NCI-H1092 (cell line): ENCODE measurements around the gene FBXW4.

Source experiments
- DNase-seq: peaks from one replicate; lab custom pipeline; 2025; lab: John Stamatoyannopoulos, UW

FBXW4 gene

DNA sequence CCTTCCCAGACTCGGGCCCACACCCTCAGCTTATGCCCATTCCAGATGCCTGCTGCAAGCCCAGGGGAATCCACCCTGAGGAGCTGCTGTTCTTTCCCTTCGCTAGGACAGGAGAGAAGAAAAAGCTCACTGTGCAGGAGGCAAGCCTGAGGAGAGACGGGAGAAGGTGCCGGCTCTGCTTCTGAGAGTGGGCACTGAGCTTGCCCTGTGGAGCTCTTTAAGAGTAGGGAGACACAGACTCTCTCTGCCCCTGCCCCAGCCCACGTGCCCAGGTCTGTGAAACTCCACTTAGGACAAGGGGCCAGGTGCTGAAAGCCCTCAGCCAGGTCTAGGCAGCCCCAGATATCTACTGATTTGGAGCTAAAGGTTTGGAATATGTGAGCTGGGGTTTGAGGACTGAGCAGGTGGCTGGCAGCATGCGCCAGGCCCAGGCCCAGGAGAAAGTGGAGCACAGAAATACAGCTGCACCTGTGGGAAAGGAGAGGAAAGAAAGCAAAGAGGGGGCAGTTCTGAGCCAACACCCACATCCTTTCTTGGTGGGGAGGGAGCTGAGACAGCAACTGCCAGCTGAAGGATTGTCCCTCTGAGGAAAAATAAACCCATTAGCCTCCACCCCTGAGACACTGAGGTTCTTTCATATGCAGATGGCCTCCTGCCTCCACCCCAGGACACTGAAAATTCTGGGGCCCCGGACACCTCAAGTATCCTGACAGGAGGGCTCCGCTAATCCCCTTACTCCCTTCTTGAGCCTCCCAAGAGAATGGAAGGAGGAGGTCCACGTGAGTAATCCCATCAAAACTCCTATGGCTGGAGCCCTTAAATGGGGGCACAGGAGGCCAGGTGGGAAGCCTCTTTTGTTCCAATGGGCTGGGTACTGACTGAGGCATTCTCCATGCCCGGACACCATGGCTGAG, 114.2 kb downstream of the FBXW4 start:
- no peak for DNase-seq

DNA sequence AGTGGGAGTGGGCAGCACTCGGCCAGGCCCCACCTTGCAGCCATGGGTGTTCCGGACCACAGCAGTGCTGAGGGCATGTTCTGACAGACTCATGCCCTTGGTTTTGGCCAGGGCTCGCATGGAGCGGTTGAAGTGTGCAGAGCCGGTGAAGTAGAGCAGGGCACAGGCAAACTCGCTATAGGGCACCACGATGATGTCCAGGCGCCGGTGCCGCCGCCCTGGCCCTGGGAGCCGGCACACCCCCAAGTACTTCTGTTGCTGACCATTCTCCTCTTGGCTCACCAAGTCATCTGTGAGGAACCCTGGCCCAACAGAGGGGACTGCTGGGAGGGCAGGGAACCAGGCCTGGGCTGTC, 115.5 kb downstream of the FBXW4 start:
- DNase-seq = no peak

DNA sequence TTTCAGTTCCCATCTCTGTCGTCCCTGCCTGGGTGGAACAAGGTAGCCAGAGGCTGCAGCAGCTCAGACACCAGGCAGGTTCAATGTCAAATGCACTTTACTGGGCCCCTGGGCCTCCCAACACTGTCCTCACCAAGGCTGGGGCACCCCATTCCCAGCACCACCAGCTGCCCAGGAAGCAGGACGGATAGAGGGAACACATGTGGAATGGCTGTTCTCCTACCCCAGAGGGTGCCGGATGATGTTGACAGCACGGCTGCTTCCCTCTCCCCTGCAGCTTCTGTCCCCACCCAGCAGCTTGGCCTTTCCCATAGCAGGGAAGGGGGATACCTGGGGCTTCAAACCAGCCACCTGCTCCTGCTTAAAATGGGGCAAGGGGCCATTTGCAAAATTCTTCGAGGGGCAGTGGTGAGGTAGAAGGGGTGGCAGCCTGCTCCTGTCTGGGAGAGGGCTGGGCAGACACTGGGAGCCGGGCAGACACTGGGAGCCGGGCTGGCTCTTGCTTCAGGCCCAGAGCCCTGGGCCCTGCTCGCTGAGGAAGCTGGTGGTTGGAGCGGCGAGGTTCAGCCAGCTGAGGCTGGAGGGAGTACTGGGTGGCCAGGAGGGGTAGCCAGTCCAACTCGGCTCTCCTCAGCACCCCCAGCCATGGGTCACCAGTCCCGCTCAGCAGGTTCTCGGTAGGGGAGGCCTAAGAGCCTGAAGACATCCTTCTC, 116.0 kb downstream of the FBXW4 start:
- no peak for DNase-seq

DNA sequence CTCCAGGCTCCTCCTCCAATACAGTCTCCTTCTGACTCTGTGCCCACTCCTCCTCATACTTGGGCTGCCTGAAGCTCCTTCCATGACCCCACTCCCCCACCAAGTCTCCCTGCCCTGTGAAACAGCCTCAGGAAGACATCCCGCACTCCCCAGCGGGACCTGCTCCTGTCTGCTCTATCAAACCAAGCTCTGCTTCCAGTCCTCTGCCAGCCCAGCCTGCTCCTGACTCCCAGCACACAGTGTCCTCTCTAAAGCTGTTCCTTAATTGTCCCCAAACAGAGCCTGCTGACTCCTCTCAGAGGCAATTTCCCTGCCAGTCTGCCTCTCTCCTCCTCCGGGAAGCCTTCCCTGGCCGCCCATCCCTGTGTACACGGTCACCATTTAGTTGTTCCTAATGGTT, 116.8 kb downstream of the FBXW4 start:
- DNase-seq = no peak

DNA sequence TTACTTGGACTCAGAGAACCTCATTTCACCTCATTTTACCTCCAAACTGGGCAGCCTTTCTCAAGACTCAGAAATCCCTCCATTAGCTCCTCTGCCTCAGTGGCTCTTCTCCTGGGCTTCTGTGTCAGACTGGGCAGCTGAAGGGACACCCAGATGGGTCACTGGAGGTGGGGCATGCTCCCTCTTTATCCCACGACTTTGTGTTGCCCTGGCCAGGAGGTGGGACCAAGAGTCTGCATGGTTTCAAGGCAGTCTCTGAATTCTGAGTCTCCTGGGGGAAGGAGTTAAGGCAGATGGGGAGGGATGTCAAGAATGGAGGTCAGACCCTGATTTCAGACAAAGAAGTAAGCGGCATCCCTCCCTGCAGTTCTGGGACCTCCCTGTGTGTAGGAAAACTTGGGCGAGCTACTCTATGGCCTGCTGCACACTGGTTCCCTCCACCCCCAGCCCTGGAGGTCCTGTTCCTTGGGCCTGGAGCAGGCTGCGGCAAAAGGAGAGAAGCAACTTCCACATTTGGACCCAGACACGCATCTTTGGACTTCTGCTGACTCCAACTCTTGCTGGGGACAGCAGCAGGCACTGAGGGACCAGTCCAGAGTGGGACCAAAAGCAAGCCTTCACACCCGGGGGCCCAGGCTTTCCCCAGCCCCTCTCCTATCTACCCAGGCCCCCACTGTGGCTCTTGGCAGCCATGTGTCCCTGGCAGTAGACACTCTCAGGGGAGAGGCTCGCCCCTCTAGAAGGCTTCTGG, 117.7 kb downstream of the FBXW4 start:
- no peak for DNase-seq

DNA sequence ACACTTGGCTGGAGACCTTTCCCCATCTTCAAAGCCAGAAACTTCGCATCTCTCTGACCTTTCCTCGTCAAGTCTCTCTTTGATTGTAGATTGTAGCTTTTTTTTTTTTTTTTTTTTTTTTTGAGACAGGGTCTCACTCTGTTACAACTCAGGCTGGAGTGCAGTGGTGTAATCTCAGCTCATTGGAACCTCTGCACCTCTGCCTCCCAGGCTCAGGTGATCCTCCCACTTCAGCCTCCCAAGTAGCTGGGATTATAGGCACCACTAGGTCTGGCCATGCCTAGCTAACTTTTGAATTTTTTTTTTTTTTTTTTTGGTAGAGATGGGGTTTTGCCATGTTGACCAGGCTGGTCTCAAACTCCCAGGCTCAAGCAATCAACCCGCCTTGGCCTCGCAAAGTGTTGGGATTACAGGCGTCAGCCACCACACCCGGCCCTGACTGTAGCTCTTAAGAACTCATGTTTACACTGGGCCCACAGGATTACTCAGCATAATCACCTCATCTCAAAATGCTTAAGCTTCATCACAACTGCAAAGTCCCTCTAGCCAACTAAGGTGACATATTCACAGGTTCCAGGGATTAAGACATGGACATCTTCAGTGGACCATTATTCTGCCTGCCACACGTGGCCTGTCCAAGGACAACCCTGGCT, 118.6 kb downstream of the FBXW4 start:
- no peak for DNase-seq

DNA sequence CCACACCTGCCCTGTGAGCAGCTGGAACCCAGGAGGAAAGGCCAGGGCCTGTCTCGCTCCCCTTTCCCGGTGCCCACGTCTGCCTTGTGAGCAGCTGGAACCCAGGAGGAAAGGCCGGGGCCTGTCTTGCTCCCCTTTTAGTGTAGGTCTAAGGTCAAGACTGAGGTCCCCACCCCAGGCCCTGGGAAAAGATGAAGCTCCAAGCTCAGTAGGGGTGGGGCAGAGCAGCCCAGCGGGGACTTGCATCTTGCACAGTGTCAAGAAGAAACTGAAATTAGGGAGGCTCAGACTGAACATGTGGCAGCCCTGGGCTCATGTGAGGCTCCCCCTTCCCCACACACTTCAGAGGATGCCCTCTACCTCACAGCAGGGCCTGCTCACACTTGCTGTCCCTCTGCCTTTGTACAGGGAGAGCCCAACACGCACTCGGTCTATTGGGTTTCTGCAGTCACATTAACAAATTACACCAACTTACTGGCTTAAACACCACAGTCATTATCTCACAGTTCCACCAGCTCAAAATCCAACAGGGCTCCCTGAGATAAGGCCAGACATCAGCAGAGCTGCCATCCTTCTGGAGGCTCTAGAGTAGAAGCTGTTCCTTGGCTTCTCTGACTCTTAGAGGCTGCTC, 119.3 kb downstream of the FBXW4 start:
- DNase-seq = no peak

DNA sequence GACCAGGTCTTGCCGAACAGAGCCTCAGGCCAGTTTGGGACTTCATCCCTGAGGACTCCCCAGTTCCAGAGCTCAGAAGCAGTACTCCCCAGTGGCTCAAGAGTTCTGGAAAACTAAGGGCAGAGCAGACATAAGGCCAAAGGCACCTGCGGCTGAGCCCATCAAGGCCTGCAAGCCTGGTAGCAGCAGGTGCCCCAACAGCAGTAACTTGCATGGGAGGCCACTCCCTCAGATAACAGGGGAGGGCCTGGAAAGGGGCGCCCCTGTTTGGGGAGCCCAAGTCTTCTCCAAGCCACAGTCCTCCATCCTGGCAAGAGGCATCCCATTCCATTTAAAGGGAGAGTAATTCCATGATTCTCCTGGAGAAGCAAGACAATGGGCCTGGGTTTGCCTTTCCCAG, 119.9 kb downstream of the FBXW4 start:
- no peak for DNase-seq

DNA sequence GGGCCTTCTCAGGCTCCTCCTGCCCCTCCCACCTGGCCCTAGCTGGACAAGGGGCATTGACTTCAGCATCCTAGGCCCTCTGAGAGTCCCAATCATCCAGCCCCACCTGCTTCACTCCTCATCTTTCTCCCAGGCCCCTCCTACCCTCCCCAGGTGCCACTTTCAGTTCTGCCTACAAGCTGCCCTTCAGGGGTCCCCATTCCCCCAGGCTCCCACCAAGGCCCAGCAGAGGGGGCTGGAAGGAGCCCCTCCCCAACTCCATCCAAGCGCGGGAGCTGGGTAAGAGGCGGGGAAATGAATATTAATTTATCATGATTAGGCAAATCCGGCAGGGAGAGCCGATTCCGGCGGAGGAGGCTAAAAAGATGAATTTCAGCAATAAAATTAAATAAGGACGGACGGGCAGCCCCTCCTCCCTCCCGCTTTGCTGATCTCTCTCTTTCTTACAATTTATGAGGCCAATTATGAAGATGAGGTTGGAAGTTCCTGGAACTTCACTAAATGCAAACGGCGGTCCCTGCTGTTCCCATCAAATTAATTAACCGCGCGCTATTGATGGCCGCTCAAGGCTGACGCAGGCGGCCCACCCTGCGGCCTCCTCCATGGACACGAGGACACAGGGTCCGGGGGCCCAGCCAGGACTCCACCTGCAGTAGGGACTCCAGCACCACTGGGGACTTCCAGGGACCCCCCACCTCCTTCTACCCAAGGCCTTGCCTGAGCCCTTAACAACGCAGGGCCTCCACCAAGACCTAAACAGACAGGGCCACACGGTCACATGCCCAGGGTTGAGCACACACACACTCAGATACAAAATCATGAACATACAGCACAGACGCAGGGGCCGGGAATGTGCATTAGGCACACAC, 120.9 kb downstream of the FBXW4 start:
- no peak for DNase-seq

DNA sequence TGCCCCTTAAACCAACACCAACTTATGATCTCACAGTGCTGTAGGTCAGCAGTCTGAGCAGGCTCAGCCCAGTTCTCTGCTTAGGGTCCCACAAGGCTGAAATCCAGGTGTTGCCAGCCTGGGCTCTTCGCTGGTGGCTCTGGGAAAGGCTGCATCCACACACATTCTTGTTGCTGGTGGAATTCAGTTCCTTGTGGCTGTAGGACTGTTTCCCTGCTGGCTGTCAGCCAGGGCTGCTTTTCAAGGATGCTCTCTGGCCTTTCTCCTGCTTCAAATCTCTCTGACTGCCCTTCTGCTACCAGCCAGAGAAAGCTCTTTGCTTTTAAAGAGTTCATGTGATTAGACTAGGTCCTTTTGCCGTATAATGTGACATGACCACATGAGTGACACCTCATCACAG, 122.2 kb downstream of the FBXW4 start:
- DNase-seq = no peak

DNA sequence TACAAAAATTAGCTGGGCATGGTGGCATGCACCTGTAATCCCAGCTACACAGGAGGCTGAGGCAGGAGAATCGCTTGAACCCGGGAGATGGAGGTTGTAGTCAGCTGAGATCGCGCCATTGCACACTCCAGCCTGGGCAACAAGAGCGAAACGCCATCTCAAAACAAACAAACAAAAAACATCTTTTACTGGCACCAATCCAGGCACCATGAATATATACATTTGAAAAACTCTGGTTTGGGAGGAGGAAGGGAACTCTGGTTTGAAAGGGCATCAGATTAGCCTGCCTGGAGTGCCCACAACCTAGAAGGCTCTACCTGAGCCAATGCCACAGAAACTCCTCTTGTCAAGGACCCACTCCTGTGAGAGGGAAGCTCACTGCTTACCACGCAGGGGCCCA, 122.8 kb downstream of the FBXW4 start:
- DNase-seq = no peak

DNA sequence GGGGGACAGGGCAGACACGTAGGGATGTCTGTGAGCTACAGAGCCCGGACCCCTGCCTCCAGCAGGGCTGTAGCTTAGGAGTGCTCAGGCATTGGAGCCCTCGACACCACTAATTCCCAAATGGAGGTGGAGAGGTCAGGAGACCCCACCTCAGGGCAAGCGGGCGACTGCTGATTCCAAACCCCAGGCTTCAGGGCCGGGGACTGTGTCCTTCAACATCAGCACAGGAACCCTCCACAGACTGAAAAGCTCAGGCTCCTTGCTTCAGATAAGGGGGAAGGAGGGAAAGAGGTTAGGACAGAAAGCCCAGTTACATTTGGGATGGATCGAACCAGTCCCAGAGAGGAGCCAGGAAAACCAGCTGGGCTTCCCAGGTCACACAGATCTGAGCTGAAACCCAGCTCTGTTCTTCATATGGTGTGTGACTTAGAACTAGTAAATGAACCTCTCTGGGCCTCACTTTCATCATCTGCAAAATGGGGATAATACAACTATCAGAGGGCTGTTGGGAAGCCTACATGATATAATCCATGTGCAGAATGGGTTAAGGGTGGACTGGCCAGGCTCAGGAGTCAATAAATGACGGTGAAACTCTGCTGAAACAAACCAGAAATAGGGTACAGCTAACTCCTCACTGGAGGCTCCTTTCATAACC, 123.6 kb downstream of the FBXW4 start:
- no peak for DNase-seq

DNA sequence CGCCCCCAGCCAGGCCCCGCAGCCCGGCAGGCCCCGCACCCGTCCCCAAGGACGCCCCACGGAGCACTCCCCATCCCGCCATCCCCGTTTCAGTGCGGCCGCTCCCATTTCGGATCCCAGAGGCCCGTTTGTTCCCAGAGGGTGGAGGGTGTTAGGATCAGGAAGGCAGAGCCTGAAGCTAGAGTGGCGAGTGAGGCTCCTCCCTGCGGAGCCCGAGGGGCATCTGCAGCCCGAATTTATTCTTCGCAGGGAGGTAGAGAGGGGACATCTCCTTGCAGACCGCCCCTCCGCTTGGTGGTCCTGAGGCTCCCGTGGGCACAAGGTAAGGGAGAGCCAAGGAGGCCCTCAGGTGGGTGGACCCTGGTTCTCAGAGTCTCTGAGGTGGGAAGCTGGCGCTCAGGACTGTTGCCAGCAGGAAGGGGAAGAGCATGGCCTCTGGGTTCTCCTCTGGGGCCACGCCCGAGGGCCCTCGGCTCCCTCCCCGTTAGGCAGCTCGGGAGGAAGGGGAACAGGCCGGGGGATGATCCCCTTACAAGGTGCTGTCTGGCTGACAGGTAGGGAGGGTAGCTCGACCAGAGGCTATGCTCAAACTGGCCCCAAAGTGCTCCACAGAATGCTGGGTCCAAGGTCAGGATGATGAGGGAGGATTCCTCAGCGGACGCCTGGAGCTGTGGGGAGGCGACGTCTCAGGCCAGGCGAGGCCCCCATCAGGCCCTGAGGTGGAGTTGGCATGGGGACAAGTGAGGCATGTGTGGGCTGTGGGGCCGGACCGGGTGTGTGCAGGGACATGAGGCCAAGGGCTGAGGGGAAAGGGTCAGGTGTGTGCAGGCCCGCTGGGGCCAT, 124.3 kb downstream of the FBXW4 start:
- DNase-seq = no peak

DNA sequence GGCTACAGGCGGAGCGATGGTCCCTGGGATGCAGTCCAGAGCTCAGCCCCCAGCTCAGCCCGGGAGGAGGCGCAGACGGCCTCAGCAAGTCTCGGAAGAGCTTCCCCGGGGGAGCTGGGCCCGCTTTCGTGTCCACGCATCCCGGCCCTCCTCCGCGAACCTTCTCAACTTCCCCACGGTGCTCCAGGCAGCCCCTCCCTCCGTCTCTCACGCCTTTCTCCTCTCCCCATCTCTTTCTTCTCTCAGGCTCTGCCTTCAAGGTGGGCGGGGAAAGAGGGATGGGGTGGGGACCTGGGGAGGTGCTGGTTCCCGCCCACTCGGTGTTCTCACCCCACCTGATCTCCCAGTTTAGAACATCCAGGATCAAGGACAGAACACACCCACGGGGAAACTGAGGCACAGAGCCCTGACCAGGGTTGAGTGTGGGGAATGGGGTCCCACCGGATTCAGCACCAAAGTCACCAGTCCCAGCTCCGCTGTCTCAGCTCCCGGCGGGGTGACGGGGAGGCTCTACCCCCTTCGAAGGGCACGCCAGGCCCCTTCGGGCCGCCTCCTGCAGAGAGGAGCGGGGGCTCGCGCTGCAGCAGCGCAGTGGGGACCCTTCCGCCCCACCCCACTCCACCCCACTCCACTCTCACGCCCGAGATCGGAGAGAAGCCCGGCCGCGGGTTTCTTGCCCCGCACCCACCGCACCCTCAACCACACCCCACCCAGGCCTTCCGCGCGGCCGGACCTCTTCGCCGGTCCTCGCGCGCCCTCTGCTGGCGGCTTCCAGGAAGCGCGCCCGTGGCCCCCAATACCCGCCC, 125.1 kb downstream of the FBXW4 start:
- peak; percentile 37 for DNase-seq

DNA sequence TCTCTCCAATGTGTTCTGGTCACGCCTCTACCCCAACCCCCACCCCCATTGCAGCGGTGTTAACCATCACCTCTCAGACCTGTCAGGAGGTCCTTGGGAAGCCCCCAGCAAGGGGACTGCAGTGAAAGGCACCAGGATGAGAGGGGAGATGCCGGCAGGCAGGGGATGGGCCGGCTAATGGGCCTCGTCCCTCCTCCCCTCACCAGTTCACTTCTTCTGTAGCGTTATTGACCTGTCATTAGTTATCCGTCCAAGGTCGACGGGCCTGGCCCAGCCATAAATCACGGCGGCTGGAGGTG, 125.7 kb downstream of the FBXW4 start:
- DNase-seq = no peak

DNA sequence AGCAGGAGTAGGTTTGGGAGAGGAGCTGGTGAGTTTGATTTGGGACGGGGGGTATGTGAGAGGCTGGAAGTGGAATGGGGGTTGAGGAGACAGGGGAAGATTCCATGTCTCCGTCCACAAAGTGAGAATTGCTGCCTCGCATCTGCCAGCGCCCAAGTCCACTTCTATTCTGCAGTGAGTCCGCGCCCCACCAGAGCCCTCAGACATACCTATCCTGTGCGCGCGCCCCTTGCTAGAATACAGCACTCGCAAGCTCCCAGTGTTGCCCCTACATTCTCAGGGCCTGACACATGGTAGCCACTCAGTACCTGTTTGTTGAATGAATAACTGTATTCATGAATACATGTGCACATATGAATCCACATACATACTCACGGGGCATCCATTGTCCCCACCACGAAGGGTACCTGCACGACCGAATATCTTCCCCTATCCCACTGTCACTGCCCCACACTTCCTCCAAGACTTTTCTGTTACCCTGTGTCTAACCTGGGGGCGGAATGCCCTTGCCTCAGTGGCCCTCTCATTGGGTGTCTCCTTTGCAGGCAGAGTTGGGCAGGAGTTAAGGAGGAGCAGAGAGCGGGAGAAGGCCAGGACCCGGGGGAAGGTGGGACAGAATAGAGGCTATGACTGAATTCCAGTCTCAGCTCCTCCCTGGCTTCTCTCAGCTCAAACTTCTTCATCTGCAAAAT, 126.8 kb downstream of the FBXW4 start:
- DNase-seq = no peak

DNA sequence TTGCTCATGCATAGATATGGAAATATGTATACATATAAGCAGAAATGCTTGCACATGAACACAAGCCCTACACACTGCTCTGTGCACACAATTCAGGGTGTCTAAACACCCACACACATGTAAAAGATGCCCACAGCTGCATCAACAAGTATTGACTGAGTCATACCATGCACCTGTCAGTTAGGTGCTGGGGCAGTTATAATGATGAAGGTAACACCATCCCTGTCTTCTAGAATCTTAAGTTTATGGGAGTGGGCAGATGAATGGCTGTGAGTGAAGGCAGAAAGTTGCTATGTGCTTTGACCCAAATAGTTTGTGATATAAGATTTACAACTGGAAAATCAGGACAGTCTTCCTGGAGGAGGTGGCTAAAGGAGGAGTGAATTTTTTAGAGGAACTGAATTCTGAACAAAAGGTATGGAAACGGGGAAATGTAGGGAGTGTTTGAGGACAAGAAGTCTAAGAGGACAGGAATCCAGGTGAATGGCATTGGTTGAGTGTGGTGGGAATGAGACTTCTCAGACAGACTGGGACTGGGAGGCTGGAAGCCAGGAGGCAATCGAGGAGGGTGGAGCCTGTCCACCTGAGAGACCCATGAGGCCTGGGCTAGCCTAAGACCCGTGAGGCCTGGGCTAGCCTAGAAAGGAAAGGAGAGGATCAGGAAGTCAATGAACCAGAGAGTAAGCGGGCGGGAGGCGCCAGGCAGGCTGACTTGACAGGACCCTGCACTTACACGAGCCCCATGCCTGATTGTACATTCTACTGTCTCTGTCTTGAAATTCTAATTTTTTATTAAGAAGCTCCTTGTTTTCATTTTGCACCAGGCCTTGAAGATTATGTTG, 127.6 kb downstream of the FBXW4 start:
- DNase-seq = no peak
